ENCODE measurements around the gene SIAH3. TPM values are rescaled to one million over a fixed set of nuclear protein-coding genes. Genes with fewer than 3 reads are reported as not detected.

SIAH3 gene
- total and polyA plus RNA-seq, 9 of the 15 experiments (the other 6 are each of a cell fraction or from before 2014, with no cell fraction given): not detected

GRCh38 chr13:45811891-45812694 lies 39.5 kb downstream of the SIAH3 start:
- BruUV-seq (replicated peaks): no TSS peak

More at GRCh38 chr13:45811891-45812694, 39.5 kb downstream of the SIAH3 start:
- Histone ChIP-seq H3K9me3 (replicated peaks; ENCODE audit: control insufficient read depth, insufficient read depth, low read depth, low read length) (no peaks in the 10 kb centered on the region), H3K4me3 (no peak overlapping the region), H4K20me1 (replicated peaks; ENCODE audit: control insufficient read depth, insufficient read depth, low read length) (no peaks in the 10 kb centered on the region), H3K79me2 (ENCODE audit: control insufficient read depth, insufficient read depth, low read length) (no peaks in the 10 kb centered on the region), H3K4me2 (ENCODE audit: insufficient read depth, low read length) (no peak overlapping the region), H3K36me3 (ENCODE audit: control insufficient read depth, insufficient read depth, low read length) (no peaks in the 10 kb centered on the region), H3K9me1 (ENCODE audit: control insufficient read depth, insufficient read depth, low read length) (no peaks in the 10 kb centered on the region), H3K27ac (ENCODE audit: extremely low read depth, low read depth, low read length) (no peak overlapping the region), H3K27me3 (ENCODE audit: control insufficient read depth in 2 of 2, insufficient read depth in 2 of 2, low read length in 2 of 2) (peaks cover 0 to 17% of the 10 kb centered on the region in 2 experiments; a peak in 3 of 5 replicates), H2AFZ (ENCODE audit: low read depth, low read length) (no peak overlapping the region), H3K4me1 (replicated peaks in 1 of 2; ENCODE audit: control insufficient read depth in 2 of 2, insufficient read depth in 2 of 2, low read length in 2 of 2) (no peaks in the 10 kb centered on the region), H3K9ac (ENCODE audit: insufficient read depth in 1 of 2, low read depth in 2 of 2, low read length in 2 of 2) (no peak overlapping the region)
- POLR2A ChIA-PET: no interaction called here
- in situ Hi-C loops (cut with MboI): no loop called here
- no peak for DNase-seq (ENCODE audit: extremely low read depth in 1 of 4, low spot score in 3 of 4)
- FAIRE-seq: no peak
- TF ChIP-seq BMI1 (IDR thresholded peaks at IDR 0.05; ENCODE audit: low read length) (no peak), ZNF785 (CRISPR knock-in tag; IDR thresholded peaks at IDR 0.05) (no peak), ELK3 (CRISPR knock-in tag; IDR thresholded peaks at IDR 0.05) (no peak), ZNF436 (CRISPR knock-in tag; IDR thresholded peaks at IDR 0.05) (no peak), HNRNPLL (IDR thresholded peaks at IDR 0.05; ENCODE audit: low read depth, low read length, poor library complexity, severe bottlenecking) (no peak), FOXJ2 (tag; IDR thresholded peaks at IDR 0.05) (no peak), RBM14 (IDR thresholded peaks at IDR 0.05; ENCODE audit: borderline replicate concordance, insufficient read depth, low read depth, low read length) (no peak), TAF15 (IDR thresholded peaks at IDR 0.05; ENCODE audit: low read depth, low read length) (no peak), IFI16 (CRISPR knock-in tag; IDR thresholded peaks at IDR 0.05) (no peak)
- TF ChIP-seq, protein P1, sequence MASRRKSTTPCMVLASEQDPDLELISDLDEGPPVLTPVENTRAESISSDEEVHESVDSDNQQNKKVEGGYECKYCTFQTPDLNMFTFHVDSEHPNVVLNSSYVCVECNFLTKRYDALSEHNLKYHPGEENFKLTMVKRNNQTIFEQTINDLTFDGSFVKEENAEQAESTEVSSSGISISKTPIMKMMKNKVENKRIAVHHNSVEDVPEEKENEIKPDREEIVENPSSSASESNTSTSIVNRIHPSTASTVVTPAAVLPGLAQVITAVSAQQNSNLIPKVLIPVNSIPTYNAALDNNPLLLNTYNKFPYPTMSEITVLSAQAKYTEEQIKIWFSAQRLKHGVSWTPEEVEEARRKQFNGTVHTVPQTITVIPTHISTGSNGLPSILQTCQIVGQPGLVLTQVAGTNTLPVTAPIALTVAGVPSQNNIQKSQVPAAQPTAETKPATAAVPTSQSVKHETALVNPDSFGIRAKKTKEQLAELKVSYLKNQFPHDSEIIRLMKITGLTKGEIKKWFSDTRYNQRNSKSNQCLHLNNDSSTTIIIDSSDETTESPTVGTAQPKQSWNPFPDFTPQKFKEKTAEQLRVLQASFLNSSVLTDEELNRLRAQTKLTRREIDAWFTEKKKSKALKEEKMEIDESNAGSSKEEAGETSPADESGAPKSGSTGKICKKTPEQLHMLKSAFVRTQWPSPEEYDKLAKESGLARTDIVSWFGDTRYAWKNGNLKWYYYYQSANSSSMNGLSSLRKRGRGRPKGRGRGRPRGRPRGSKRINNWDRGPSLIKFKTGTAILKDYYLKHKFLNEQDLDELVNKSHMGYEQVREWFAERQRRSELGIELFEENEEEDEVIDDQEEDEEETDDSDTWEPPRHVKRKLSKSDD (conservative IDR thresholded peaks at IDR 0.05; ENCODE audit: low read length): no peak
- CTCF ChIA-PET (ENCODE audit: low intra/inter-chr PET ratio): no interaction called here
- ATAC-seq: no peak
- intact Hi-C loops (cut with micrococcal nuclease): no loop called here
- WGBS (ENCODE audit: insufficient coverage, low coverage, missing lambda C conversion rate): 0% methylated on average over 6 of the region's 6 CpGs
